WTC11 (cell line): ENCODE results near the gene CNTNAP2. TPM values are rescaled to one million over a fixed set of nuclear protein-coding genes. Genes with fewer than 3 reads are reported as not detected.

Experiments
- ATAC-seq: fragments of 200-7000 bp; cut with Tn5 transposase; 2 replicates; pipeline ENCODE4 v1.10.0; 2021; ENCODE audit warnings: mild to moderate bottlenecking, moderate library complexity
- CTCF ChIA-PET: fragments of 300-600 bp; sonication (Branson Sonifier 250); formaldehyde crosslinking; loops from one replicate; lab custom pipeline; 2021; ENCODE audit warnings: antibody characterized with exemption; lab: Charles Lee
- POLR2A ChIA-PET: fragments of 350-600 bp; sonication (Branson Sonifier 250); formaldehyde crosslinking; loops from one replicate; lab custom pipeline; 2021; ENCODE audit warnings: antibody characterized with exemption; lab: Charles Lee
- DNase-seq: peaks from one replicate; pipeline ENCODE4 v3.0.0; 2021; ENCODE audit warnings: low spot score
- H3K27ac Mint-ChIP-seq: 2 replicates; pipeline ENCODE4 v1.8.0; 2021; ENCODE audit warnings: mixed read lengths
- H3K27me3 Mint-ChIP-seq: 2 replicates; pipeline ENCODE4 v1.8.0; 2021; ENCODE audit warnings: low read depth, mild to moderate bottlenecking, moderate library complexity, mixed read lengths
- H3K36me3 Mint-ChIP-seq: 2 replicates; pipeline ENCODE4 v1.8.0; 2021; ENCODE audit warnings: mixed read lengths
- H3K4me1 Mint-ChIP-seq: 2 replicates; pipeline ENCODE4 v1.8.0; 2022; ENCODE audit warnings: mixed read lengths
- H3K4me3 Mint-ChIP-seq: 2 replicates; pipeline ENCODE4 v1.8.0; 2021; ENCODE audit warnings: mild to moderate bottlenecking, moderate library complexity, mixed read lengths
- H3K9me3 Mint-ChIP-seq: 2 replicates; pipeline ENCODE4 v1.8.0; 2021; ENCODE audit warnings: mixed read lengths
- ATF6 ChIP-seq: sonication (generic); formaldehyde crosslinking; IDR thresholded peaks from 2 replicates; pipeline ENCODE4 v1.8.1; 2023; ENCODE audit warnings: mild to moderate bottlenecking, missing genetic modification reagents
- CBFB ChIP-seq: sonication (generic); formaldehyde crosslinking; IDR thresholded peaks from 2 replicates; pipeline ENCODE4 v1.8.1; 2022; ENCODE audit warnings: mild to moderate bottlenecking, low read depth, missing genetic modification reagents
- CREB1 ChIP-seq: sonication (generic); formaldehyde crosslinking; IDR thresholded peaks from 2 replicates; pipeline ENCODE4 v1.8.0; 2023; ENCODE audit warnings: mild to moderate bottlenecking, missing genetic modification reagents
- ELF4 ChIP-seq: sonication (generic); formaldehyde crosslinking; IDR thresholded peaks from 2 replicates; pipeline ENCODE4 v1.8.1; 2022; ENCODE audit warnings: low read depth, mild to moderate bottlenecking, moderate library complexity, missing genetic modification reagents
- EMX1 ChIP-seq: fragments of 250-450 bp; sonication (Bioruptor Pico); IDR thresholded peaks from 2 replicates; pipeline ENCODE4 v1.8.0; 2021; ENCODE audit warnings: mild to moderate bottlenecking
- ETV6 ChIP-seq: sonication (generic); formaldehyde crosslinking; IDR thresholded peaks from 2 replicates; pipeline ENCODE4 v1.8.1; 2022; ENCODE audit warnings: mild to moderate bottlenecking, missing genetic modification reagents
- GRHL2 ChIP-seq: fragments of 250-450 bp; sonication (Bioruptor Pico); IDR thresholded peaks from 2 replicates; pipeline ENCODE4 v1.8.0; 2022; ENCODE audit warnings: mild to moderate bottlenecking, moderate library complexity; ENCODE audit not compliant: insufficient replicate concordance, severe bottlenecking
- HMGA2 ChIP-seq: fragments of 250-450 bp; sonication (Bioruptor Pico); IDR thresholded peaks from 2 replicates; pipeline ENCODE4 v1.4.0; 2021; ENCODE audit warnings: mild to moderate bottlenecking, moderate library complexity
- NR2C2 ChIP-seq: sonication (generic); formaldehyde crosslinking; IDR thresholded peaks from 2 replicates; pipeline ENCODE4 v1.8.0; 2022; ENCODE audit warnings: mild to moderate bottlenecking, missing genetic modification reagents
- RELA ChIP-seq: sonication (generic); formaldehyde crosslinking; IDR thresholded peaks from 2 replicates; pipeline ENCODE4 v1.8.1; 2022; ENCODE audit warnings: missing genetic modification reagents, mild to moderate bottlenecking, borderline replicate concordance
- RORB ChIP-seq: fragments of 250-450 bp; sonication (Bioruptor Pico); IDR thresholded peaks from 2 replicates; pipeline ENCODE4 v1.9.0; 2021; ENCODE audit warnings: mild to moderate bottlenecking
- ZBTB21 ChIP-seq: sonication (generic); formaldehyde crosslinking; IDR thresholded peaks from 2 replicates; pipeline ENCODE4 v1.8.1; 2023; ENCODE audit warnings: mild to moderate bottlenecking, missing genetic modification reagents, borderline replicate concordance
- ZNF121 ChIP-seq: sonication (generic); formaldehyde crosslinking; IDR thresholded peaks from 2 replicates; pipeline ENCODE4 v1.8.0; 2023; ENCODE audit warnings: missing genetic modification reagents
- ZNF263 ChIP-seq: sonication (generic); formaldehyde crosslinking; IDR thresholded peaks from 2 replicates; pipeline ENCODE4 v1.8.1; 2022; ENCODE audit warnings: low read depth, mild to moderate bottlenecking, moderate library complexity, missing genetic modification reagents
- ZNF396 ChIP-seq: fragments of 250-450 bp; sonication (Bioruptor Pico); IDR thresholded peaks from 2 replicates; pipeline ENCODE4 v1.8.0; 2021; ENCODE audit warnings: mild to moderate bottlenecking, moderate library complexity, borderline replicate concordance
- ZNF532 ChIP-seq: fragments of 250-450 bp; sonication (Bioruptor Pico); IDR thresholded peaks from 2 replicates; pipeline ENCODE4 v1.9.0; 2021; ENCODE audit warnings: mild to moderate bottlenecking, borderline replicate concordance
- total RNA-seq: library from RNA; stranded (reverse); gene quantifications from 3 replicates; pipeline ENCODE4 v1.2.3, GENCODE V29; 2021
- TF ChIP-seq, protein P1 (sequence below): sonication (generic); formaldehyde crosslinking; IDR thresholded peaks from 2 replicates; pipeline ENCODE4 v1.8.1; 2022; ENCODE audit warnings: low read depth, missing genetic modification reagents, borderline replicate concordance
- TF ChIP-seq, protein P2 (sequence below): fragments of 250-450 bp; sonication (Bioruptor Pico); IDR thresholded peaks from 2 replicates; pipeline ENCODE4 v1.8.0; 2021; ENCODE audit warnings: mild to moderate bottlenecking

The CNTNAP2 gene
- total RNA-seq, 1 experiment from 2014 or later: 63.8 TPM

- no peak for TF ChIP-seq CREB1
- TF ChIP-seq RORB: no peak
- no peak for TF ChIP-seq GRHL2 (CRISPR knock-in tag)
- no peak for TF ChIP-seq NR2C2 (CRISPR knock-in tag)
- TF ChIP-seq ZNF396 (CRISPR knock-in tag): no peak
These were observed 432.2 kb downstream of the CNTNAP2 start (continued) for GRCh38 chr7:146548816-146549215.

GRCh38 chr7:146554556-146554955, 438.0 kb downstream of the CNTNAP2 start:
- Mint-ChIP-seq H3K27ac (no peak overlapping the region), H3K27me3 (no peaks in the 10 kb centered on the region), H3K36me3 (no peaks in the 10 kb centered on the region), H3K4me1 (0 out of 2 replicates have a peak, but pooled peaks cover 3% of the 10 kb centered on the region), H3K9me3 (peaks cover 9% of the 10 kb centered on the region), H3K4me3 (no peak overlapping the region)
- TF ChIP-seq RELA (CRISPR knock-in tag): no peak
- no peak for TF ChIP-seq ZBTB21 (CRISPR knock-in tag)
- TF ChIP-seq ZNF121: no peak
- TF ChIP-seq GRHL2 (CRISPR knock-in tag): no peak
- TF ChIP-seq CREB1: no peak
- TF ChIP-seq, protein P1, sequence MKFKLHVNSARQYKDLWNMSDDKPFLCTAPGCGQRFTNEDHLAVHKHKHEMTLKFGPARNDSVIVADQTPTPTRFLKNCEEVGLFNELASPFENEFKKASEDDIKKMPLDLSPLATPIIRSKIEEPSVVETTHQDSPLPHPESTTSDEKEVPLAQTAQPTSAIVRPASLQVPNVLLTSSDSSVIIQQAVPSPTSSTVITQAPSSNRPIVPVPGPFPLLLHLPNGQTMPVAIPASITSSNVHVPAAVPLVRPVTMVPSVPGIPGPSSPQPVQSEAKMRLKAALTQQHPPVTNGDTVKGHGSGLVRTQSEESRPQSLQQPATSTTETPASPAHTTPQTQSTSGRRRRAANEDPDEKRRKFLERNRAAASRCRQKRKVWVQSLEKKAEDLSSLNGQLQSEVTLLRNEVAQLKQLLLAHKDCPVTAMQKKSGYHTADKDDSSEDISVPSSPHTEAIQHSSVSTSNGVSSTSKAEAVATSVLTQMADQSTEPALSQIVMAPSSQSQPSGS (CRISPR knock-in tag): no peak
- no peak for TF ChIP-seq CBFB (CRISPR knock-in tag)
- TF ChIP-seq, protein P2, sequence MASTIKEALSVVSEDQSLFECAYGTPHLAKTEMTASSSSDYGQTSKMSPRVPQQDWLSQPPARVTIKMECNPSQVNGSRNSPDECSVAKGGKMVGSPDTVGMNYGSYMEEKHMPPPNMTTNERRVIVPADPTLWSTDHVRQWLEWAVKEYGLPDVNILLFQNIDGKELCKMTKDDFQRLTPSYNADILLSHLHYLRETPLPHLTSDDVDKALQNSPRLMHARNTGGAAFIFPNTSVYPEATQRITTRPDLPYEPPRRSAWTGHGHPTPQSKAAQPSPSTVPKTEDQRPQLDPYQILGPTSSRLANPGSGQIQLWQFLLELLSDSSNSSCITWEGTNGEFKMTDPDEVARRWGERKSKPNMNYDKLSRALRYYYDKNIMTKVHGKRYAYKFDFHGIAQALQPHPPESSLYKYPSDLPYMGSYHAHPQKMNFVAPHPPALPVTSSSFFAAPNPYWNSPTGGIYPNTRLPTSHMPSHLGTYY (CRISPR knock-in tag): no peak
- TF ChIP-seq ZNF263: no peak
- TF ChIP-seq ZNF532 (CRISPR knock-in tag): no peak
- TF ChIP-seq ATF6 (CRISPR knock-in tag): no peak
- TF ChIP-seq HMGA2 (CRISPR knock-in tag): no peak
- no peak for TF ChIP-seq ETV6
- TF ChIP-seq EMX1: no peak
- no peak for TF ChIP-seq ELF4 (CRISPR knock-in tag)
- no peak for TF ChIP-seq RORB
- POLR2A ChIA-PET: no interaction called here
- DNase-seq (no peak), ATAC-seq (no peak)
- CTCF ChIA-PET: no interaction called here
